Omental fat pad (tissue), 4 donors: Measurements from ENCODE around the gene C14orf119. TPM values are rescaled to one million over a fixed set of nuclear protein-coding genes. Genes with fewer than 3 reads are reported as not detected.
A peak's percentile ranks its signal among the peaks of the same experiment; 100 is the strongest.

ENCODE experiments used
- ATAC-seq: fragments of 150-250 bp; one replicate; pipeline ENCODE4 v1.9.1; 2016; ENCODE audit warnings: mild to moderate bottlenecking, moderate library complexity; ENCODE audit not compliant: low FRiP score
- DNase-seq: peaks from one replicate; pipeline ENCODE4 v3.0.0-alpha.2; 2019; ENCODE audit warnings: low spot score
- total RNA-seq, 4 donors: library from RNA; depleted of rRNA; stranded (reverse); fragments of >200 nt; gene quantifications; one replicate each; pipeline ENCODE4 v1.1.0, GENCODE V29; 2016
- TF ChIP-seq, protein P1 (sequence below), 3 donors: fragments of 450-650 bp; IDR thresholded peaks; one replicate each; pipeline ENCODE4 v1.5.1; 2016 to 2017; ENCODE audit warnings: antibody characterized with exemption in 3 of 3, mild to moderate bottlenecking in 3 of 3, moderate library complexity in 2 of 3

The C14orf119 gene
- total RNA-seq, 4 donors from 2014 or later = 39.2 to 46.7 (median 43.6) TPM

DNA sequence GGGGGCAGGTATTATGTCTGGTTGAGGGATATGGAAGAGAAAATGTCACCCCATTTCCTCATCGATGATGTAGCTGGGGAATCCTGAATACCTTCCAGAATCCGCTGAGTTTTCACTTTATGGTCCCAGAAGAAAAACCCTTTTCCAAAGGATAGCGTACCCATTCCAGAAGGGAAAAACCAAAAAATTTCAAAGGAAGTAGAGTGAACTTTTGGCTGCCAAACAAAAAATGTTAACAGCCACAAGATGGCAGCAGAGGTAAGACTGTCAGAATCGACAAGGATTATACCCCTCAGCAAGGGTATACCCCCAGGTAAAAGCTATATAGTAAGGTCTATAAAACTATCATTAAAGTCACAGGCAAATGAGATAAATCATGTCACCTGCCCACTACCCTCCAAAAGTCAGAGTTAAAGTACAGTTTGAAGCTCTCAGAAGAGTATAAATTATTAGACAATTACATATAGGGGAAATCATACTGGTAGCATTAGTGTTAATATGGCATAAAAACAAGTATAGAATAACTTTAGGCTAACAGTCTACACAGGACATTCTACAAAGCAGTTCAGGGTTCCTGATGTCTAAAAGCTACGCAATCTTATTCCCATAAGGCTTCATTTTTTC is 18.4 kb upstream of the C14orf119 start:
- DNase-seq (no peak), ATAC-seq (no peak)
- TF ChIP-seq, protein P1, sequence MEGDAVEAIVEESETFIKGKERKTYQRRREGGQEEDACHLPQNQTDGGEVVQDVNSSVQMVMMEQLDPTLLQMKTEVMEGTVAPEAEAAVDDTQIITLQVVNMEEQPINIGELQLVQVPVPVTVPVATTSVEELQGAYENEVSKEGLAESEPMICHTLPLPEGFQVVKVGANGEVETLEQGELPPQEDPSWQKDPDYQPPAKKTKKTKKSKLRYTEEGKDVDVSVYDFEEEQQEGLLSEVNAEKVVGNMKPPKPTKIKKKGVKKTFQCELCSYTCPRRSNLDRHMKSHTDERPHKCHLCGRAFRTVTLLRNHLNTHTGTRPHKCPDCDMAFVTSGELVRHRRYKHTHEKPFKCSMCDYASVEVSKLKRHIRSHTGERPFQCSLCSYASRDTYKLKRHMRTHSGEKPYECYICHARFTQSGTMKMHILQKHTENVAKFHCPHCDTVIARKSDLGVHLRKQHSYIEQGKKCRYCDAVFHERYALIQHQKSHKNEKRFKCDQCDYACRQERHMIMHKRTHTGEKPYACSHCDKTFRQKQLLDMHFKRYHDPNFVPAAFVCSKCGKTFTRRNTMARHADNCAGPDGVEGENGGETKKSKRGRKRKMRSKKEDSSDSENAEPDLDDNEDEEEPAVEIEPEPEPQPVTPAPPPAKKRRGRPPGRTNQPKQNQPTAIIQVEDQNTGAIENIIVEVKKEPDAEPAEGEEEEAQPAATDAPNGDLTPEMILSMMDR (IDR thresholded peaks at IDR 0.05) = no peak

DNA sequence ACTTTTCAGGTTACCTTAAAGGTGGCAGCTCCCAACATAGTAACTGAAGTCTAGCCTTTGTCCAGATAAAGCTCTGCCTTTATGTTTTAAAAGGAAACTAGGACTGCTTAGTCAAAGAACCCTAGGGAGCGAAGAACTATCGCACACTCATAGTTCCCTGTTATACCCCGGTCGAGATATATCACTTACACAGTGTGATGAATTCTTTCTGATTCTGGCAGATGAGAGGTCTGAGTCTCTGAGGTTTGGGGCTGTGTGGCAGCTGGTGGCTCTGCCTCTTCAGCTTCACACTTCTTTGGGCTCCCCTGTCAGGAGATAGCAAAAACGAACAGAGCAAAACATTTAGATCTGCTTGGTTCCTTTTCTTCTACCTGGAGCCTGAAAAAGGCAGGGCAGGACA is 17.3 kb upstream of the C14orf119 start:
- TF ChIP-seq, protein P1 (IDR thresholded peaks at IDR 0.05) = no peak
- no peak for DNase-seq
- ATAC-seq = no peak

DNA sequence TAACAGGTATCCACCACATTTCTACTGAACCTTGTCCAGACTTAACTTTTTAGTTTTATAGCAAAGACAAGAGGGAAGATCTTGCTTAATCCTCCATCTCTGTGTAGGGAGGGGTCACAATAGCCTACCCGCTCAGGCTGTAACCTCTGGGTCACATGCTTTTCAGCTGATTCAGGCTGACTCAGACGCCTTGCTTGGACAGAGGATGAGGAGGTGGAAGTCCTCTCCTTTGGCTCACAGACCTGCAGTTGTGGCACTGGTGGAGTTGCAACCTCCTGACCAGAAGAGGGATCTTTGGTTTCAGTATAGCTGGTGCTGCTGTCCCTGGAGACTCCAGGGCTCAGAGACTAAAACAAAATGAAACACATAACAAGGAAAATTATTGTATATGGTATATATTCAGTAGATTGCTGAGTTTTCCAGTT is 16.6 kb upstream of the C14orf119 start:
- ATAC-seq (peak; percentile 99), DNase-seq (peak; percentile 82)
- TF ChIP-seq, protein P1 (IDR thresholded peaks at IDR 0.05) = no peak

- ATAC-seq (peak; percentile 20), DNase-seq (no peak)
- TF ChIP-seq, protein P1 (IDR thresholded peaks at IDR 0.05) = no peak
These were observed 15.6 kb upstream of the C14orf119 start for GRCh38 chr14:23079716-23080115.

DNA sequence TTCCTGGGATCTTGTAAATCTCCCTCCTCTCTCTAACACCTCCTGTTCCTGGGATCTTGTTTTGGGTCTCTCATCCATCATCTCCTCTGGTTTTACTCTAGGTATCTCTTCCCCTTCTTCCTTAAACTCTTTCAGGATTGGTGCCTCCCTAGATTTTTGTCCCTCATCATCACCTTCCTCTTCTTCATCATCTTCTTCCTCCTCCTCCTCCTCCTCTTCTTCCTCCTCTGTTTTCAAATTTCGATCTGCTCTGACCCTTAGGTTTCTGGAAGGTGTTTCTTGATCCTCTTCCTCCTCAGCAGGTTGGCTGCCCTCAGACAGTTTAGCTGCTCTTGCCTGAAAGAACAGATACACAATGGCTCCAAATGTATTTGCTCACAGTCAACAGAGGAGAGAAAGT is 14.8 kb upstream of the C14orf119 start:
- ATAC-seq (no peak), DNase-seq (no peak)
- TF ChIP-seq, protein P1 (IDR thresholded peaks at IDR 0.05) = no peak

- TF ChIP-seq, protein P1 (IDR thresholded peaks at IDR 0.05) = no peak
- DNase-seq (no peak), ATAC-seq (peak; percentile 44)
These were observed 9.8 kb upstream of the C14orf119 start for GRCh38 chr14:23085458-23085857.

- ATAC-seq (no peak), DNase-seq (no peak)
- TF ChIP-seq, protein P1 (IDR thresholded peaks at IDR 0.05) = no peak
These were observed 8.7 kb upstream of the C14orf119 start for GRCh38 chr14:23086565-23086964.
